DND-41 (cell line): ENCODE measurements around the gene BCAP31.

Experiments used
- ATAC-seq: fragments of 200-7000 bp; cut with Tn5 transposase; 3 replicates; pipeline ENCODE4 v1.9.1; 2021; ENCODE audit warnings: low read depth; ENCODE audit not compliant: insufficient read depth
- DNase-seq: peaks from one replicate; pipeline ENCODE4 v3.0.0-alpha.2; 2020
- H2AFZ ChIP-seq: 2 replicates; pipeline ENCODE4 v1.6.0; 2012; ENCODE audit warnings: low read depth, low read length
- H3K27ac ChIP-seq: 2 replicates; pipeline ENCODE4 v1.5.1; 2012; ENCODE audit warnings: low read length, inconsistent platforms
- H3K27me3 ChIP-seq: fragments of 200-600 bp; sonication (generic); 2 replicates; pipeline ENCODE4 v1.6.0; 2012; ENCODE audit warnings: low read length, mild to moderate bottlenecking, inconsistent platforms; ENCODE audit not compliant: insufficient read depth, poor library complexity
- H3K36me3 ChIP-seq: 2 replicates; pipeline ENCODE4 v1.5.1; 2012; ENCODE audit warnings: low read length, inconsistent platforms; ENCODE audit not compliant: insufficient read depth
- H3K4me1 ChIP-seq: 2 replicates; pipeline ENCODE4 v1.5.1; 2012; ENCODE audit warnings: mild to moderate bottlenecking, low read length; ENCODE audit not compliant: insufficient read depth
- H3K4me2 ChIP-seq: 2 replicates; pipeline ENCODE4 v1.6.0; 2012; ENCODE audit warnings: mild to moderate bottlenecking, moderate library complexity, low read length, inconsistent platforms; ENCODE audit not compliant: insufficient read depth
- H3K4me3 ChIP-seq, 2 experiments: fragments of 200-600 bp in 1 of 2; shearing (Covaris generic) in 1 of 2; 2 replicates each; pipeline ENCODE4 v1.5.1; 2012 to 2016; ENCODE audit warnings: inconsistent platforms in 2 of 2, low read length in 2 of 2, mild to moderate bottlenecking in 2 of 2, low read depth in 1 of 2, moderate library complexity in 1 of 2
- H3K79me2 ChIP-seq: 2 replicates; pipeline ENCODE4 v1.6.0; 2012; ENCODE audit warnings: low read length, inconsistent platforms; ENCODE audit not compliant: insufficient read depth
- H3K9ac ChIP-seq: 2 replicates; pipeline ENCODE4 v1.6.0; 2012; ENCODE audit warnings: low read depth, mild to moderate bottlenecking, inconsistent platforms, low read length, moderate library complexity
- H3K9me3 ChIP-seq: 2 replicates; pipeline ENCODE4 v1.5.1; 2012; ENCODE audit warnings: low read length, moderate library complexity, mild to moderate bottlenecking, inconsistent platforms; ENCODE audit not compliant: insufficient read depth, severe bottlenecking
- H4K20me1 ChIP-seq: 2 replicates; pipeline ENCODE4 v1.6.0; 2012; ENCODE audit warnings: low read length; ENCODE audit not compliant: insufficient read depth
- CTCF ChIP-seq: IDR thresholded peaks from 2 replicates; pipeline ENCODE4 v1.5.1; 2012; ENCODE audit warnings: borderline replicate concordance, low read length, moderate library complexity, mild to moderate bottlenecking; ENCODE audit not compliant: poor library complexity, severe bottlenecking; ENCODE audit errors: extremely low read depth
- EZH2 ChIP-seq: IDR thresholded peaks from 3 replicates; pipeline ENCODE4 v1.6.1; 2012; ENCODE audit warnings: borderline replicate concordance, low read depth, mild to moderate bottlenecking, moderate library complexity, low read length, inconsistent platforms; ENCODE audit not compliant: severe bottlenecking

Gene BCAP31

GRCh38 chrX:153669901-153670731 lies 54.1 kb downstream of the BCAP31 start:
- H3K79me2 ChIP-seq: no peaks in the 10 kb centered on the region
- no peak overlapping the region for H3K27ac ChIP-seq
- no peak overlapping the region for H3K4me2 ChIP-seq
- H2AFZ ChIP-seq: no peak overlapping the region
- no peak for TF ChIP-seq CTCF
- no peak for TF ChIP-seq EZH2
- no peak for ATAC-seq
- no peaks in the 10 kb centered on the region for H3K4me1 ChIP-seq
- H4K20me1 ChIP-seq: no peaks in the 10 kb centered on the region
- no peaks in the 10 kb centered on the region for H3K36me3 ChIP-seq
- no peaks in the 10 kb centered on the region for H3K27me3 ChIP-seq
- no peaks in the 10 kb centered on the region for H3K9me3 ChIP-seq
- DNase-seq: no peak
- no peak overlapping the region for H3K4me3 ChIP-seq
- no peak overlapping the region for H3K9ac ChIP-seq

DNA sequence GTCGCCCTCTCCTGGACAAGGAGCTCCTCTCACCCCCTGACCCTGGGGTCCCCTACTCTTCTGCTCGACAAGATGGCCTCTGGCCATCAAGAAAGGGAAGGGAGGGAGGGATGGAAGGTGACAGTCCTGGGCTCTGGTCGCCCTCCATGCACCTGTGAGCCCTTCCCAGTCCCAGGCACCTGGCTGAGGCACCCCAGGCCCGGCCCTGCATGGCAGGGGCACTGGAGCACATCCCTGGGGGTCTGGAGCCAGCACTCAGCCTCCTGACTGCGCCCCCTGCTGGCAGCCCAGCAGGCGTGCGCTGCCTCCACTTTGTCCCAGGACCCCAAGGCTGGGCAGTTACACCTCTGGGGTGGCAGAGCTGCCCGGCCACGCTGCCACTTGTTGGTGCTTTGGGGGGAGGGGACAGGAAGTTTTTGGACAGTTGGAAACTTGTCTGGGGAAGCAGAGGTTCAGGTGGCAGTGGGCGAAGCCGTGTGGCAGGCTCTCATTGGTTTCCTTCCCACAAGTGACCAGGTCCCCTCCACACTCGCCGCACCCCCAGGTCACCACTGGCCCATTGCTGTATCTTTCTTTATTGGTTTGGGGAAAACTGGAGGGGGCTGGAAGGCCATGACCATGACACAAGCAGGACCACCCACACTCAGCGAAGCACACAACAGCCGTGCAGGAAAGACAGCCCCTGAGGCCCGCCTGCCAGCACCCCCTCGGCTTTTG lies 54.9 kb downstream of the BCAP31 start:
- no peak for TF ChIP-seq EZH2
- TF ChIP-seq CTCF: peak; percentile 81
- no peaks in the 10 kb centered on the region for H3K9me3 ChIP-seq
- H3K27me3 ChIP-seq: no peaks in the 10 kb centered on the region
- no peaks in the 10 kb centered on the region for H3K4me1 ChIP-seq
- no peak overlapping the region for H2AFZ ChIP-seq
- no peak overlapping the region for H3K9ac ChIP-seq
- no peak overlapping the region for H3K4me3 ChIP-seq
- peak; percentile 44 for DNase-seq
- ATAC-seq: peak; percentile 81
- H4K20me1 ChIP-seq: no peaks in the 10 kb centered on the region
- H3K36me3 ChIP-seq: no peaks in the 10 kb centered on the region
- no peak overlapping the region for H3K4me2 ChIP-seq
- H3K79me2 ChIP-seq: no peaks in the 10 kb centered on the region
- no peak overlapping the region for H3K27ac ChIP-seq

GRCh38 chrX:153668423-153669173 lies 55.6 kb downstream of the BCAP31 start:
- TF ChIP-seq CTCF (no peak), EZH2 (no peak)
- no peaks in the 10 kb centered on the region for H4K20me1 ChIP-seq
- no peaks in the 10 kb centered on the region for H3K9me3 ChIP-seq
- H3K27me3 ChIP-seq: no peaks in the 10 kb centered on the region
- H3K36me3 ChIP-seq: no peaks in the 10 kb centered on the region
- H2AFZ ChIP-seq: peak overlapping the region; percentile 36; the same call in 1 of the 2 replicates
- no peak overlapping the region for H3K4me3 ChIP-seq
- no peak; the same call in 2 of the 3 replicates for ATAC-seq
- no peak overlapping the region for H3K4me2 ChIP-seq
- H3K79me2 ChIP-seq: no peaks in the 10 kb centered on the region
- H3K27ac ChIP-seq: no peak overlapping the region
- H3K4me1 ChIP-seq: no peaks in the 10 kb centered on the region
- no peak for DNase-seq
- no peak overlapping the region for H3K9ac ChIP-seq
